ENCODE measurements around the gene KCNMB4.

KCNMB4 gene

GRCh38 chr12:70427611-70428010 is 61.5 kb downstream of the KCNMB4 start:
- H3K9me2 ChIP-seq (replicated peaks; ENCODE audit: control insufficient read depth, low read length) = no peaks in the 10 kb centered on the region
- H3K9me3 ChIP-seq (ENCODE audit: control insufficient read depth, insufficient read depth, low read length) = no peaks in the 10 kb centered on the region
- no peaks in the 10 kb centered on the region for H3K27me3 ChIP-seq (ENCODE audit: control insufficient read depth, low read length)
- H3K4me2 ChIP-seq (ENCODE audit: low read length) = no peak overlapping the region
- no peaks in the 10 kb centered on the region for H3K79me2 ChIP-seq (ENCODE audit: control insufficient read depth, low read length)
- no peaks in the 10 kb centered on the region for H3K4me1 ChIP-seq (ENCODE audit: control insufficient read depth, low read length)
- H3F3A ChIP-seq (ENCODE audit: control insufficient read depth, insufficient read depth) = peaks cover 8% of the 10 kb centered on the region; the same call in 1 of the 2 replicates
- no peak for TF ChIP-seq CTCF (IDR thresholded peaks at IDR 0.05; ENCODE audit: low read depth, low read length, poor library complexity, severe bottlenecking)
- TF ChIP-seq EZH2phosphoT487 (IDR thresholded peaks at IDR 0.05; ENCODE audit: borderline replicate concordance, low read length) = no peak
- peaks cover 43% of the 10 kb centered on the region for H3K36me3 ChIP-seq (ENCODE audit: control insufficient read depth, low read length)
- no peak overlapping the region for H3K4me3 ChIP-seq (ENCODE audit: low read length)
- no peak overlapping the region for H3K27ac ChIP-seq (ENCODE audit: low read depth, low read length)
- H4K20me1 ChIP-seq (ENCODE audit: control insufficient read depth, insufficient read depth, low read depth, low read length) = no peaks in the 10 kb centered on the region

DNA sequence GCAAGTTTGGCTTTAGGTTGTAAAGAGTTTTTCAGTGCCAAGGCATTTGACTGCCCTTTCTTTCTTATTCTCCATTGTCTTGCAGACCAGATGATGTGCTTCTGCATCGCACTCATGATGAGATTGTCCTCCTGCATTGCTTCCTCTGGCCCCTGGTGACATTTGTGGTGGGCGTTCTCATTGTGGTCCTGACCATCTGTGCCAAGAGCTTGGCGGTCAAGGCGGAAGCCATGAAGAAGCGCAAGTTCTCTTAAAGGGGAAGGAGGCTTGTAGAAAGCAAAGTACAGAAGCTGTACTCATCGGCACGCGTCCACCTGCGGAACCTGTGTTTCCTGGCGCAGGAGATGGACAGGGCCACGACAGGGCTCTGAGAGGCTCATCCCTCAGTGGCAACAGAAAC is 64.3 kb downstream of the KCNMB4 start:
- Histone ChIP-seq H3K4me1 (ENCODE audit: control insufficient read depth, low read length) (no peaks in the 10 kb centered on the region), H3K4me3 (ENCODE audit: low read length) (no peak overlapping the region), H3F3A (ENCODE audit: control insufficient read depth, insufficient read depth) (peaks cover 8% of the 10 kb centered on the region; the same call in 1 of the 2 replicates), H3K9me2 (replicated peaks; ENCODE audit: control insufficient read depth, low read length) (no peaks in the 10 kb centered on the region), H3K27ac (ENCODE audit: low read depth, low read length) (no peak overlapping the region), H3K9me3 (ENCODE audit: control insufficient read depth, insufficient read depth, low read length) (no peaks in the 10 kb centered on the region; the same call in 1 of the 2 replicates), H3K79me2 (ENCODE audit: control insufficient read depth, low read length) (no peaks in the 10 kb centered on the region), H3K36me3 (ENCODE audit: control insufficient read depth, low read length) (peaks cover 59% of the 10 kb centered on the region), H4K20me1 (ENCODE audit: control insufficient read depth, insufficient read depth, low read depth, low read length) (no peaks in the 10 kb centered on the region), H3K4me2 (ENCODE audit: low read length) (no peak overlapping the region), H3K27me3 (ENCODE audit: control insufficient read depth, low read length) (no peaks in the 10 kb centered on the region)
- no peak for TF ChIP-seq EZH2phosphoT487 (IDR thresholded peaks at IDR 0.05; ENCODE audit: borderline replicate concordance, low read length)
- no peak for TF ChIP-seq CTCF (IDR thresholded peaks at IDR 0.05; ENCODE audit: low read depth, low read length, poor library complexity, severe bottlenecking)

GRCh38 chr12:70436836-70437235 is 70.7 kb downstream of the KCNMB4 start:
- no peaks in the 10 kb centered on the region for H3K27me3 ChIP-seq (ENCODE audit: control insufficient read depth, low read length)
- H3K36me3 ChIP-seq (ENCODE audit: control insufficient read depth, low read length) = peaks cover 38% of the 10 kb centered on the region
- no peaks in the 10 kb centered on the region for H3F3A ChIP-seq (ENCODE audit: control insufficient read depth, insufficient read depth)
- H3K9me2 ChIP-seq (replicated peaks; ENCODE audit: control insufficient read depth, low read length) = no peaks in the 10 kb centered on the region
- no peaks in the 10 kb centered on the region; the same call in 1 of the 2 replicates for H3K9me3 ChIP-seq (ENCODE audit: control insufficient read depth, insufficient read depth, low read length)
- H4K20me1 ChIP-seq (ENCODE audit: control insufficient read depth, insufficient read depth, low read depth, low read length) = no peaks in the 10 kb centered on the region
- H3K4me1 ChIP-seq (ENCODE audit: control insufficient read depth, low read length) = no peaks in the 10 kb centered on the region
- TF ChIP-seq EZH2phosphoT487 (IDR thresholded peaks at IDR 0.05; ENCODE audit: borderline replicate concordance, low read length) (no peak), CTCF (IDR thresholded peaks at IDR 0.05; ENCODE audit: low read depth, low read length, poor library complexity, severe bottlenecking) (no peak)
- no peak overlapping the region for H3K4me2 ChIP-seq (ENCODE audit: low read length)
- no peak overlapping the region for H3K27ac ChIP-seq (ENCODE audit: low read depth, low read length)
- no peaks in the 10 kb centered on the region for H3K79me2 ChIP-seq (ENCODE audit: control insufficient read depth, low read length)
- H3K4me3 ChIP-seq (ENCODE audit: low read length) = no peak overlapping the region
